GM19468 (cell line): Measurements from ENCODE around the gene ST8SIA5.

Source experiments
- ATAC-seq: cut with Tn5 transposase; IDR thresholded peaks from one replicate; pipeline ENCODE4 v1.9.1; 2021; ENCODE audit warnings: mild to moderate bottlenecking, moderate library complexity, moderate number of reproducible peaks; ENCODE audit not compliant: unreplicated experiment; ENCODE audit errors: extremely low read depth

The ST8SIA5 gene

GRCh38 chr18:46750626-46751025 lies 6.2 kb downstream of the ST8SIA5 start:
- no peak for ATAC-seq

- no peak for ATAC-seq
These were observed 8.4 kb downstream of the ST8SIA5 start for GRCh38 chr18:46748466-46748865.

GRCh38 chr18:46740046-46740445 lies 16.8 kb downstream of the ST8SIA5 start:
- ATAC-seq: no peak

- ATAC-seq: no peak
These were observed 18.4 kb downstream of the ST8SIA5 start for GRCh38 chr18:46738491-46738890.

- ATAC-seq: no peak
These were observed 20.1 kb downstream of the ST8SIA5 start for GRCh38 chr18:46736736-46737135.

GRCh38 chr18:46736135-46736534 lies 20.7 kb downstream of the ST8SIA5 start:
- ATAC-seq: no peak

- no peak for ATAC-seq
These were observed 21.9 kb downstream of the ST8SIA5 start for GRCh38 chr18:46734981-46735380.

GRCh38 chr18:46733872-46734271 lies 23.0 kb downstream of the ST8SIA5 start:
- no peak for ATAC-seq

- ATAC-seq: no peak
These were observed 24.1 kb downstream of the ST8SIA5 start for GRCh38 chr18:46732801-46733200.

GRCh38 chr18:46732201-46732600 lies 24.7 kb downstream of the ST8SIA5 start:
- no peak for ATAC-seq

- ATAC-seq: no peak
These were observed 25.5 kb downstream of the ST8SIA5 start for GRCh38 chr18:46731316-46731715.

GRCh38 chr18:46728219-46728930 lies 28.5 kb downstream of the ST8SIA5 start:
- ATAC-seq: no peak

- ATAC-seq: no peak
These were observed 29.7 kb downstream of the ST8SIA5 start for GRCh38 chr18:46727177-46727576.

- ATAC-seq: no peak
These were observed 31.5 kb downstream of the ST8SIA5 start for GRCh38 chr18:46725310-46725709.

GRCh38 chr18:46723856-46724415 lies 32.9 kb downstream of the ST8SIA5 start:
- no peak for ATAC-seq

GRCh38 chr18:46722051-46722450 lies 34.8 kb downstream of the ST8SIA5 start:
- no peak for ATAC-seq

- no peak for ATAC-seq
These were observed 35.5 kb downstream of the ST8SIA5 start for GRCh38 chr18:46721331-46721730.

GRCh38 chr18:46720521-46720920 lies 36.3 kb downstream of the ST8SIA5 start:
- no peak for ATAC-seq

- no peak for ATAC-seq
These were observed 36.8 kb downstream of the ST8SIA5 start for GRCh38 chr18:46720092-46720491.

GRCh38 chr18:46719388-46719787 lies 37.5 kb downstream of the ST8SIA5 start:
- no peak for ATAC-seq

GRCh38 chr18:46718501-46719341 lies 38.1 kb downstream of the ST8SIA5 start:
- no peak for ATAC-seq
